GM12873 (cell line): Measurements from ENCODE around the gene CLEC2B.

Experiments used
- CTCF ChIP-seq: IDR thresholded peaks from 2 replicates; pipeline ENCODE4 v1.5.1; 2012; ENCODE audit warnings: low read depth, mild to moderate bottlenecking, moderate library complexity, low read length, control low read depth; ENCODE audit not compliant: insufficient read depth; ENCODE audit errors: missing control alignments

CLEC2B gene

DNA sequence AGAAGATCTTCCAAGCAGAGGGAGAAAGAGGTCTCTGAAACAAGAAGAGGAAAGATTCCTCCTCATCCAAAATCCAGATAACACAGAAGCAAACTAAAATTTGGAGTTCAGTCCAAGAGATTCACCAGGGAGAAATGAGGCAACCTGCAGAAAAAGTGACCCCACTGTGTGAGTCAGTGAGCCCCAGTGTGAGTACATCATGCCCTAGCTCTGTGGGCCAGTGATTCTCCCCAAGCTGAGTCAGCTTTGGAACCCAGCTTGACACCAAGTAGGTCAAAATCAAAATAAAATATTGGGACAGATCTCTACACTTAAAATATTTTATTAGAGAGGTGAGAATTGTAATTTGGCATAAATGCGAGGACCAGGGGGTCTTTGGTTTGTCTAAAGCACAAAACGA, 17.2 kb downstream of the CLEC2B start:
- TF ChIP-seq CTCF = no peak

DNA sequence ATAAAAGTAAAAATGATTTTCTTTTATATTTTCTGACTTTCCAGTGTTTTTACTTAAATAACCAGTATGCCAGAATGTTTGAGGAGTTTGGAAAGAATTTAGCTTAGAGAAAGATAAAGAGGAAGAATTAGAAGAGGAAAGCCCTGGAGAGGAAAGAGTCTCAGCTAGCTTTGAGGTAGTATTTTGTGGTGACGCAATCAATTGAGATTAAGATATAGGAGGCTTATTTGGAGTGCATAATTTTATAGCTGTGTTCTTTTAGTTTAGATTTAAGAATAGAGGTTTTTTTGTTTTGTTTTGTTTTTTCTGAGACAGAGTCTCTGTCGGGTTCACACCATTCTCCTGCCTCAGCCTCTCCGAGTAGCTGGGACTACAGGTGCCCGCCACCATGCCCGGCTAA, 18.1 kb downstream of the CLEC2B start:
- no peak for TF ChIP-seq CTCF

GRCh38 chr12:9848899-9849298, 20.3 kb downstream of the CLEC2B start:
- no peak for TF ChIP-seq CTCF

DNA sequence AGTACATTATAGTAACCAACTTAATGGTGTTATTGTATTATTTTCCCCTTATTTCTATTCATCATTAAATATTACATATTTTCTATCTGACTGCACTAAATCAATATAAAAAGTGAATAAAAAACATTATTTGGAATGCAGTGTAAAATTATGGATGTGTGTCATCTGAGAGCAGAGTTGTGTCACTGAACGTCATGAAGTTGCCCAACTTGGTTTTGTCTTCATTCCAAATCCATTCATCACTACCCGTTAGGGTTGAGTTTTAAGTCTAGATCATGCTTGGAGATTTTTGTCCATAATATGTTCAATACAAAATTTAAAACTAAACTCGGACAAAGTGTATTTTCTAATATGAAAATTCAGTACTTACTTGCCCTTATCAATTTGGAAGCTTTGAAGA, 25.7 kb downstream of the CLEC2B start:
- no peak for TF ChIP-seq CTCF

DNA sequence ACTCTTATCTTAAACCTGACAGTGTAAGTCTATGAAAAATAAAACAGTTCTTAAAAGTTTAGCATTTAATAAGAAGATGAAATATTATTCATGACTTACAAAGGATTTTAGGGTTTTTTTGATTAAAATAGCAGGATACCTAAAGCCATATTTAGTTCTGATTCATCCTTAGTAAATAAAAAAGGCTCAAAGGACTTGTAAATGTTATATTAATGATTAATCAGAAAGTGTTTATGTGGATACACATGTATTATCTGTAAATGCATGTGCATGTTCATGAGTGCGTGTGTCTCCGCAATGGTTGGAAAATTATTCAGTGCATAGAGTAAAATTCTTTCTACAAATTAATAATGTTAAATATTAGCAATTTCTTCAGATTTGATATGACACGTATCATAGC, 37.4 kb downstream of the CLEC2B start:
- no peak for TF ChIP-seq CTCF

DNA sequence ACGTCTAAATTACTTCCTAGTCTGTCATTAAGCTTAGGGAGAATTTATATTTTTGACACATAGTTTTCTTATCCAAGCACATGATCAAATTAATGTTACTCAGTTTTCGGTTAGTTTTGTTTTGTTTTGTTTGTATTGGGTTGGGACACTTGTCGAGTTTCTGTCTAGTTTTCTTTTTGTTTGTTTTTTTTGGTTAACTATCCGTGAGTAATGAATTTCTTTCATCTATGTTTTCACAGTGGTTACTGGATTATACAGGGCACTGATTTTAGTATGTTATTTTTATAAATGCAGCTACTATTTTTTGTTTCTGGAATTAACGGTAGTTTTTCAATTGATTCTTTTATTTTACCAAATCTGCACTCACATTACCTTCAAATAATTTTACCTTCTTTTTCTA, 39.2 kb downstream of the CLEC2B start:
- no peak for TF ChIP-seq CTCF

DNA sequence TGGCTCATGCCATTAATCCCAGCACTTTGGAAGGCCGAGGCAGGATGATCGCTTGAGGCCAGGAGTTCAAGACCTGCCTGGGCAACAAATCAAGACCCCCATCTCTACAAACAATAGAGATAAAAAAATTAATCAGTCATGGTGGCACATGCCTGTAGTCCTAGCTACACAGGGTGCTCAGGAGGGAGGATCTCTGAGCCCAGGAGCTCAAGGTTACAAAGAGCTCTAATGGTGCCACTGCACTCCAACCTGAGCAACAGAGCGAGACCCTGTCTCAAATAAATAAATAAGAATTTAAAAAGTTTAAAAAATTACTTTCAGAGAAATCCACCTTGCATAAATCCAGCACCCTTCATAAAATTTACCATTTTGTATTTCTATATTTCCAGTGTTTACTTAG, 39.7 kb downstream of the CLEC2B start:
- no peak for TF ChIP-seq CTCF
